Testis (tissue), 2 donors: ENCODE results near the gene TFCP2.

Experiments
- POLR2A ChIP-seq: fragments of 450-650 bp; IDR thresholded peaks from one replicate; pipeline ENCODE4 v1.6.1; 2017; ENCODE audit warnings: antibody characterized with exemption, mild to moderate bottlenecking, moderate library complexity
- TF ChIP-seq, protein P1 (sequence below), 3 experiments: fragments of 450-650 bp in 2 of 3; fragments of 200-600 bp in 1 of 3; sonication (generic) in 1 of 3; IDR thresholded peaks; one replicate each; pipeline ENCODE4 v1.5.1; 2016 to 2019; ENCODE audit warnings: antibody characterized with exemption in 3 of 3, mild to moderate bottlenecking in 2 of 3, moderate library complexity in 1 of 3

DNA sequence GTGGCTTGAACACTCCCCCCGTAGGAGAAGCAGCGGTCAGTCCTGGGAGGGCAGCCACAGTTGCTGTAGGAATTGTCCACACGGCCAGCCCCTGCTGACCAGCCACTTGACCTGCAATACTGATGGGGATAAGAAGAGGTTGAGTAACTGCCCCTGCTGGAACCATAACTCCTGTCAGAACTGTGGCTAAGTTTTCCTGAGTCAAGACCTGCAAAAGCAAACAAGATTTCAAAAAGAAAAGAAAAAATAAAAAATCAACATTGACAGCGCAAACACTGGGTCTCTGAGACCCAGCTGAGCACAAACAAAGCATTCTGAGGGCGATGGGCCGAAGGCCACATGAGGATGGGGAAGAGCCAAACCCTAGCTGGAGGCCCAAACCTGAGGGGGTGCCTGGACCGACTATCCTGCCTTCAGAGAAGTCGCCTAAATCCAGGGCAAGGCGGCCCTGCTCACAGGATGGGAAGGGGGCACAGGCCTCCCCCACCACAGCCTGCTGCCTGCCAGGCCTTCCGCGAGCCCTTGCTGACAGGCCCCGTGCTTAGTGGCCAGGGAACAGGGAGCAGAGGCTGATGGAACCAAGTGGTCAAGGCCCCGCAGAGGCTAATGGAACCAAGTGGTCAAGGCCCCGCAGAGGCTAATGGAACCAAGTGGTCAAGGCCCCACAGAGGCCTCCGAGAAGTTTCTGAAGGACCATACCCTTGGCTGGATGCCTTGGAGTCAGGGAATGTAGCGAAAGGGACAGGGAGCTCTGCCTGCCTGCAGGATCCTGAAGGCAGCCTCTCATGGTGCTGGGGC lies 25.8 kb upstream of the TFCP2 start:
- TF ChIP-seq, protein P1, sequence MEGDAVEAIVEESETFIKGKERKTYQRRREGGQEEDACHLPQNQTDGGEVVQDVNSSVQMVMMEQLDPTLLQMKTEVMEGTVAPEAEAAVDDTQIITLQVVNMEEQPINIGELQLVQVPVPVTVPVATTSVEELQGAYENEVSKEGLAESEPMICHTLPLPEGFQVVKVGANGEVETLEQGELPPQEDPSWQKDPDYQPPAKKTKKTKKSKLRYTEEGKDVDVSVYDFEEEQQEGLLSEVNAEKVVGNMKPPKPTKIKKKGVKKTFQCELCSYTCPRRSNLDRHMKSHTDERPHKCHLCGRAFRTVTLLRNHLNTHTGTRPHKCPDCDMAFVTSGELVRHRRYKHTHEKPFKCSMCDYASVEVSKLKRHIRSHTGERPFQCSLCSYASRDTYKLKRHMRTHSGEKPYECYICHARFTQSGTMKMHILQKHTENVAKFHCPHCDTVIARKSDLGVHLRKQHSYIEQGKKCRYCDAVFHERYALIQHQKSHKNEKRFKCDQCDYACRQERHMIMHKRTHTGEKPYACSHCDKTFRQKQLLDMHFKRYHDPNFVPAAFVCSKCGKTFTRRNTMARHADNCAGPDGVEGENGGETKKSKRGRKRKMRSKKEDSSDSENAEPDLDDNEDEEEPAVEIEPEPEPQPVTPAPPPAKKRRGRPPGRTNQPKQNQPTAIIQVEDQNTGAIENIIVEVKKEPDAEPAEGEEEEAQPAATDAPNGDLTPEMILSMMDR (IDR thresholded peaks at IDR 0.05): no peak
- TF ChIP-seq POLR2A: no peak
